ENCODE data around the gene SIGLEC7.

The SIGLEC7 gene

GRCh38 chr19:51196181-51196580, 54.1 kb downstream of the SIGLEC7 start:
- Histone ChIP-seq H4K20me1 (ENCODE audit: insufficient read depth, low read length) (no peaks in the 10 kb centered on the region), H3K4me1 (ENCODE audit: low read length) (no peaks in the 10 kb centered on the region), H3K79me2 (ENCODE audit: low read length) (no peaks in the 10 kb centered on the region), H3K9me2 (replicated peaks; ENCODE audit: insufficient read depth, low read length) (no peaks in the 10 kb centered on the region), H3K9ac (ENCODE audit: low read length) (no peak overlapping the region), H3K4me3 (ENCODE audit: low read length) (no peak overlapping the region), H3F3A (ENCODE audit: insufficient read depth, low read length) (no peaks in the 10 kb centered on the region), H3K4me2 (ENCODE audit: low read depth, low read length) (no peak overlapping the region), H3K27ac (ENCODE audit: low read length) (no peak overlapping the region), H3K36me3 (replicated peaks; ENCODE audit: insufficient read depth, low read length) (no peaks in the 10 kb centered on the region), H3K27me3 (replicated peaks; ENCODE audit: insufficient read depth, low read length) (peaks cover 4% of the 10 kb centered on the region; the same call in 1 of the 2 replicates), H3K9me3 (replicated peaks; ENCODE audit: insufficient read depth, low read length) (no peaks in the 10 kb centered on the region), H2AFZ (ENCODE audit: low read length) (no peak overlapping the region)
- TF ChIP-seq CTCF (IDR thresholded peaks at IDR 0.05; ENCODE audit: low read length) (no peak), EZH2 (optimal IDR thresholded peaks at IDR 0.05; ENCODE audit: low read depth, low read length) (no peak), EZH2phosphoT487 (IDR thresholded peaks at IDR 0.05; ENCODE audit: low read length) (no peak)
- DNase-seq, result no peak

- Histone ChIP-seq H3K27ac (ENCODE audit: low read length) (no peak overlapping the region), H3F3A (ENCODE audit: insufficient read depth, low read length) (no peaks in the 10 kb centered on the region), H3K9ac (ENCODE audit: low read length) (no peak overlapping the region)
Observed at GRCh38 chr19:51198641-51199040, 56.5 kb downstream of the SIGLEC7 start.

DNA sequence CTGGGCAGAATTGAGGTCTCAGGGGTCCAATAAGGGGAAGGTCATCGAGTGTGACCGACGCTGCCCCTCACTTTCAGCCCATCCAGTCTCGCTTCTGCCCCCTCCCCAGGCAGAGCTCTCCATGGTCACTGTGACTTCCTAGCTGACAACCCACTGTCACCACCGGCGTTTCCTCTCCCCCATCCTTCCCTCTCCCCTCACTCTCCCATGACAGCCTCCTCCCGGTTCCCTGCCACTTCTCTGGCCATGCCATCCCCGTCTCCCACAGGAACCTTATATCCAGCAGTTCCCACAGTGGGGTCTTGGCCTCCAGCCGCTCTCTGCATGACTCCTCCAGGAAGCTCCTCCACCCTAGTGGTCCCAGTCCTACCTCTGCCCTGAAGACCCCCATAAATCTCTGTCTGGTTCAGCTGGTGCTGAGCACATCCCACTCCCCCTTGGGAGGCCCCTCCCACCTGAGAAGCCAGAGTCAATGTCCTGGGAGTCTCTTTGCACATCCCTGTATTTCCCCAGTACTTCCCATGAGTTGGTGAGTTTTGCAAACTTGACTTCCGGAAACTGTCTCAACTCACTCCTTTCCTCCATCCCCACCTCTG, 58.1 kb downstream of the SIGLEC7 start:
- Histone ChIP-seq H3K79me2 (ENCODE audit: low read length) (no peaks in the 10 kb centered on the region), H3K36me3 (replicated peaks; ENCODE audit: insufficient read depth, low read length) (no peaks in the 10 kb centered on the region), H2AFZ (ENCODE audit: low read length) (no peak overlapping the region), H3K4me3 (ENCODE audit: low read length) (no peak overlapping the region), H3F3A (ENCODE audit: insufficient read depth, low read length) (no peaks in the 10 kb centered on the region), H3K4me1 (ENCODE audit: low read length) (no peaks in the 10 kb centered on the region), H3K4me2 (ENCODE audit: low read depth, low read length) (no peak overlapping the region), H3K9me2 (replicated peaks; ENCODE audit: insufficient read depth, low read length) (no peaks in the 10 kb centered on the region), H4K20me1 (ENCODE audit: insufficient read depth, low read length) (no peaks in the 10 kb centered on the region), H3K27ac (ENCODE audit: low read length) (no peak overlapping the region), H3K27me3 (replicated peaks; ENCODE audit: insufficient read depth, low read length) (no peaks in the 10 kb centered on the region; the same call in 1 of the 2 replicates), H3K9ac (ENCODE audit: low read length) (no peak overlapping the region), H3K9me3 (replicated peaks; ENCODE audit: insufficient read depth, low read length) (no peaks in the 10 kb centered on the region)
- no peak for TF ChIP-seq CTCF (IDR thresholded peaks at IDR 0.05; ENCODE audit: low read length)
- no peak for TF ChIP-seq EZH2phosphoT487 (IDR thresholded peaks at IDR 0.05; ENCODE audit: low read length)
- TF ChIP-seq EZH2 (optimal IDR thresholded peaks at IDR 0.05; ENCODE audit: low read depth, low read length), result no peak
- DNase-seq, result no peak

More at GRCh38 chr19:51198641-51199040, 56.5 kb downstream of the SIGLEC7 start:
- Histone ChIP-seq H3K36me3 (replicated peaks; ENCODE audit: insufficient read depth, low read length) (no peaks in the 10 kb centered on the region), H4K20me1 (ENCODE audit: insufficient read depth, low read length) (no peaks in the 10 kb centered on the region), H2AFZ (ENCODE audit: low read length) (no peak overlapping the region), H3K4me2 (ENCODE audit: low read depth, low read length) (no peak overlapping the region), H3K4me3 (ENCODE audit: low read length) (no peak overlapping the region), H3K9me3 (replicated peaks; ENCODE audit: insufficient read depth, low read length) (no peaks in the 10 kb centered on the region), H3K27me3 (replicated peaks; ENCODE audit: insufficient read depth, low read length) (no peaks in the 10 kb centered on the region; the same call in 1 of the 2 replicates), H3K79me2 (ENCODE audit: low read length) (no peaks in the 10 kb centered on the region), H3K9me2 (replicated peaks; ENCODE audit: insufficient read depth, low read length) (no peaks in the 10 kb centered on the region), H3K4me1 (ENCODE audit: low read length) (no peaks in the 10 kb centered on the region)
- no peak for DNase-seq
- TF ChIP-seq EZH2phosphoT487 (IDR thresholded peaks at IDR 0.05; ENCODE audit: low read length) (no peak), EZH2 (optimal IDR thresholded peaks at IDR 0.05; ENCODE audit: low read depth, low read length) (no peak), CTCF (IDR thresholded peaks at IDR 0.05; ENCODE audit: low read length) (no peak)
